ENCODE data around the gene CDK7.
"Not testable (repeated sequence)": the region's sequence is repeated elsewhere in the genome, so short reads cannot be mapped to it uniquely, and the experiment has no call there.

Gene CDK7

DNA sequence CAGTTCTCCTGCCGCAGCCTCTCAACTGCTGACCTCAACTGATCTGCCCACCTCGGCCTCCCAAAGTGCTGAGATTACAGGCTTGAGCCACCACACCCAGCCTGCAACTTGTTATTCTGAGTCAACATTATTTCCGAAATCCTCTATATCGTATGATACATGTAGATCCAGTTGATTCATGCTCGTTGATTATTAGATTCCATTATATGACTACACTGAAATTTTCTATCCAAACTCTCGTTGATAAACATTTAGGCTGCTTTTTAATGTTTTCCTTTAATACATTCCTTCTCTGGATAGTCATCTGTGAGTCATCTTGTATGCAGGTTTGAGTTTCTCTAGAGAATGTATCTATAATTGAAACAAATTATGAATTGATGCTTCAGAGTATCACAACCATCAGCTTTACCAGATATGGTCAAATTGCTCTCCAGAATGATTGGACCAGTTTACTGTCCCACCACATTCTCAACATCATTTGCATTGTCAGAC, 4.1 kb downstream of the CDK7 start:
- peak; percentile 38 for DNase-seq

DNA sequence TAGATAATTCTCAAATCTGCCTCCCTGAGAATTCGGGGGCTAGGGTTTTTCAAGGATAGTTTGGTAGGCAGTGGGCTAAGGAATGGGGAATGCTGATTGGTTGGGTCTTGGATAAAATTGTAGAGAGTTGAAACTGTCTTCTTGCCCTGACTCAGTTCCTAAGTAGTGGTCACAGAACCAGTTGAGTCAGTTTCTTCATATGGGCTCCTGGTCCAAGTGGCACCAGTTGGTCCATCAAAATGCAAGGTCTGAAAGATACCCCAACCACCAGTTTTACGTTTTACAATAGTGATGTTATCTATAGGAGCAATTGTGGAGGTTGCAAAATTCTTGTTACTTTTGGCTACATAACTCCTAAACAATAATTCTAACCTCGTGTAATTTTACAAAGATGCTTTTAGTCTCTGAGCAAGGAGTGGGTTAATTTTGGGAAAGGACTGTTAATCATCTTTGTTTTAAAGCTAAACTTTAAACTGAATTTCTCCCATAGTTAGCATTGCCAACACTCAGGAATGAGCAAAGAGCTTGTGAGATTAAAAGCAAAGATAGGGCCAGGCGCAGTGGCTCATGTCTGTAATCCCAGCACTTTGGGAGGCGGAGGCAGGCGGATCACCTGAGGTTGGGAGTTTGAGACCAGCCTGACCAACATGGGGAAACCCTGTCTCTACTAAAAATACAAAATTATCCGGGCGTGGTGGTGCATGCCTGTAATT, 7.7 kb downstream of the CDK7 start:
- no peak for DNase-seq

DNA sequence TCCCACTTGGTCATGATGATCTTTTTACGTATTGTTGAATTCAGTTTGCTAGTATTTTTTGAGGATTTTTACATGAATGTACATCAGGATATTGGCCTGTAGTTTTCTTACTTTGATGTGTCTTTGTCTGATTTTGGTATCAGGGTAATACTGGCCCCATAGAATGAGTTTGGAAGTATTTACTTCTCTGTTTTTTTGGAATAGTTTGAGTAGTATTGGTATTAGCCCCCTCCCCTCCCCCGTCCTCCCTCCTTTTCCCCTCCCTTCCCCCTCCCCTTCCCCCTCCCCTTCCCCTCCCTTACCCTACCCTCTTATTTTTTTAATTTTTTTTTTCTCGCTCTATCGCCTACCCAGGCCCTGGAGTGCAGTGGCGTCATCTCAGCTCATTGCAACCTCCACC, 10.3 kb downstream of the CDK7 start:
- DNase-seq = no peak

DNA sequence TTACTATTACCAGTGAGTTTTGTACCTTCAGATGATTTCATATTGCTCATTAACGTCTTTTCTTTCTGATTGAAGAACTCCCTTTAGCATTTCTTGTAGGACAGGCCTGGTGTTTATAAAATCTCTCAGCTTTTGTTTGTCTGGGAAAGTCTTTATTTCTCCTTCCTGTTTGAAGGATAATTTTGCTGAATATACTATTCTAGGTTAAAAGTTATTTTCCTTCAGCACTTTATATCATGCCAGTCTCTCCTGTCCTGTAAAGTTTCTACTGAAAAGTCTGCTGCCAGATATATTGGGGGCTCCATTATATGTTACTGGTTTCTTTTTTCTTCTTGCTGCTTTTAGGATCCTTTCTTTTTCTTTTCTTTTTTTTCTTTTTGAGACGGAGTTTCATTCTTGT, 13.3 kb downstream of the CDK7 start:
- DNase-seq = no peak

DNA sequence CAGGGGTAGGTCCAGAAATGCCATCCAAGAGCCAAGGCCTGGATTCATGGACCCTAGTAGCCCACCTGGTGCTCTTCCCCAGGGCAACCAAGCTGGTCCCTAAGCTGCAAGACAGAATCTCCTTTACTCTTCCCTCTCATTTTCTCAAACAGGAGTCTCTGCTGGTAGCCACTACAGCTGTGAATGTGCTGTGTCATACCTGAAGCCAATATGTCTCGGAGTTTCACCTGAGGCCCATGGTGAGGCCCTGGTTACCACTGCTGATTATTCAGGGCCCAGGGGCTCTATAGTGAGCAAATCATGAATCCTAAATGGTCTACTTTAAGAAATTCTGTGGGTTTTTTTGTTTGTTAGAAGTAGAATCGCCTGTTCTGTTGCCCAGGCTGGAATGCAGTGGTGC, 15.9 kb downstream of the CDK7 start:
- DNase-seq = no peak

DNA sequence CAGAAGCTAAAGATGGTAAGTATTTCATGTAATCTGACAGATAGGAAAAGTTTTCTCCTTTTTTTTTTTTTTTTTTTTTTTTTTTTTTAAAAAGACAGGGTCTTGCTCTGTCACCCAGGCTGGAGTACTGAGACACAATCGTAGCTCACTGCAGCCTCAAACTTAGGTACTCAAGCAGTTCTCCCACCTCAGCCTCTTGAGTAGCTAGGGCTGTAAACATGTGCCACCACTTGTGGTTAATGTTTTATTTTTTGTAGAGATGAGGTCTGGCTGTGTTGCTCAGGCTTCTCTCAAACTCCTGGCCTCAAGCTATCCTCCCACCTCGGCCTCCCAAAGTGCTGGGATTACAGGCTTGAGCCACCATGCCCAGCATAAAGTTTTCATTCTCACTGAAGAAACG, 17.8 kb downstream of the CDK7 start:
- no peak for DNase-seq

DNA sequence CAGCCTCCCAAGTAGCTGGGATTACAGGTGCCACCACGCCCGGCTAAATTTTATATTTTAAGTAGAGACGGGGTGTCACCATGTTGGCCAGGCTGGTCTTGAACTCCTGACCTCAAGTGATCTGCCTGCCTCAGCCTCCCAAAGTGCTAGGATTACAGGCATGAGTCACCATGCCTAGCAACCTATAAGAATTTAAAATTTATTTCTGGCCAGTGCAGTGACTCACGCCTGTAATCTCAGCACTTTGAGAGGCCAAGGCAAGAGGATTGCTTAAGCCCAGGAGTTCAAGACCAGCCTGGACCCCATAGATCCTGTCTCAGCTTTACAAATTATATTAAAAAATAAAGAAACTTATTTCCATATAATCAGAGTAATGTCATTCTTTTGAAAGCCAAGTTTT, 21.3 kb downstream of the CDK7 start:
- not testable (repeated sequence) for DNase-seq

DNA sequence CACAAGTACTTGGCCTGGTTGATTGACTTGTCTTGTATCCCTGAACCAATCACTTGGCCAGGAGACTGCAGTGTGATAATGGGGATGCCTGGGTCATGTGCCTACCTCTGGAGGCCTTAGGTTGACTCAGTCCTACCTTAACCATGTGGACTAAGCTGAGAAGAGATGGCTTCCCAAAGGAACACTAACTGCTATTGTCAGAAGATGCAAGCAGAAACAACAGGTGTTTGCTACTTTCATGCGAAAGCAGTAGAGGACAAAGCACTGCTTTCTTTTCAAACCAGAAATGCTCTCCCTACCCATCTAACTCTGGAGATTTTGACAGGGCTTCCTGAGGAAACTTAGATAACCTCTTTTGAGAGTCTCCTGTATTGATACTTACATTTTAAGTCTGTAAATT, 22.9 kb downstream of the CDK7 start:
- no peak for DNase-seq

DNA sequence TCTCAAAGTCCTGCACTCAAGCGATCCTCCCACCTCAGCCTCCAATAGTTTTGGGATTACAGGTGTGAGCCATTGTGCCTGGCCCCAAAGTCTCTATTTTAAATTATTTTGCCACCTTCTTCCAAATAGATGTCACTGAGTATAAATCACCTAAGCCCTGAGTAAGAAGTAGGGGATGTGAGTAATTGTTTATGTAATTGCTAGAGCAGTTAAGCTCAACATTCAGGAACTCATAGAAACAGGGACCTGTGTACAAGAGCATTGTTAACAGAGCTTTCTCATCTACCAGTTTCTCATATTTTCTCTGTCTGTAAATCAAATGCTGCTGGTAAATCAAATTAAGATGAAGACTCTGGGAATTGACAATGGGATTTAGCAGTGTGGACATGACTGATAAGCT, 26.3 kb downstream of the CDK7 start:
- DNase-seq = peak; percentile 67

DNA sequence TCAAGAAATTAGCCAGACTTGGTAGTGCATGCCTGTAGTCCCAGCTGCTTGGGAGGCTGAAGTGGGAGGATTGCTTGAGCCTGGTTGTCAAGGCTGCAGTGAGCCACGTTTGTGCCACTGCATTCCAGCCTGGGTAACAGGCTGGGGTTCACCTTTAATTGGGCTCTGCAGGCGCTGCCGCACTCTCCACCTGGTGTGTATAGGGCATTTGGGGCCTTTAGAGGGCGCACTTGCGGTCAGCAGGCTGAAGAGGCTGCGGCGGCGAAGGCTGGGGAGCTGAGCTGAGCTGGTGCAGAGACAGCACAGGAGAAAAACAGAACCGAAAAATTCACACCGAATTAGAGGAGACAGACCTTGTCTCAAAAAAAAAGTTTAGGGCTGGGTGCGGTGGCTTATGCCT, 31.2 kb downstream of the CDK7 start:
- no peak for DNase-seq

DNA sequence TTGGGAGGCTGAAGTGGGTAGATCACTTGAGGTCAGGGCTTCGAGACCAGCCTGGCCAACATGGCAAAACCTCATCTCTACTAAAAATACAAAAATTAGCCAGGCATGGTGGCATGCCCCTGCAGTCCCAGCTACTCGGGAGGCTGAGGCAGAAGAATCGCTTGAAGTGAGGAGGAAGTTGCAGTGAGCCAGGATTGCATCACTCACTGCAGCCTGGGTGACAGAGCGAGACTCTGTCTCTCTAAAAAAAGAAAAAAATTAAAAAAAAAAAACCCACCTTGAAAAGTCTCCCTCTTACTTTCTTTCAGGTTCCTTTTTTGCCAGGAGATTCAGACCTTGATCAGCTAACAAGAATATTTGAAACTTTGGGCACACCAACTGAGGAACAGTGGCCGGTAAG, 34.2 kb downstream of the CDK7 start:
- no peak for DNase-seq

DNA sequence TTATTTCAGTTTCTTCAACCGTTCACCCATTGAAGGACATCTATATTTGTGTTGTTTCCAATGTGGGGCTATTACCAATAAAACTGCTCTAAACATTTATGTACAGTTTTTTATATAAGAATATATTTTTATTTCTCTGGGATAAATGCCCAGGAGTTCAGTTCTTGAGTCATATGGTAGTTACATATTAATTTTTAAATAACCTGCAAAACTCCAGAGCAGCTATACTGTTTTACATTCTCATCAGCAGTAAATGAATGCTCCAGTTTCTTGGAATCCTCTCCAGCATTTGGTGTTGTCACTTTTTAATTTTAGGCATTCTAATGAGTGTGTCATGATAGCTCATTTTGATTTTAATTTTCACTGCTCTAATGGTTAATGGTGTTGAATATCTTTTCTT, 36.2 kb downstream of the CDK7 start:
- peak; percentile 44 for DNase-seq

DNA sequence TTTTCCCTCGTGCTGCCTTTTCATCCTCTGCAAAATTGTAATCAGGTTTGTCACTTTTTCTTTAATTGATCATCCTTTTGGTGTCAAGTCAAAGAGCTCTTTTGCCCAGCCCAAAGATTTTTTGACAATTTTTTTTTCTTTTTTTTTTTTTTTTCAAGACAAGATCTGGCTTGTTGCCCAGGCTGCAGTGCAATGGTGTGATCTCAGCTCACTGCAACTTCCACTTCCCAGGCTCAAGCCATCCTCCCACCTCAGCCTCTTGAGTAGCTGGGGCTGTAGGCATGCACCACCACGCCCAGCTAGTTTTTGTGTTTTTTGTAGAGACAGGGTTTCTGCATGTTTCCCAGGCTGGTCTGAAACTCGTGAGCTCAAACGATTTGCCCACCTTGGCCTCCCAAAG, 36.7 kb downstream of the CDK7 start:
- DNase-seq = peak; percentile 30

DNA sequence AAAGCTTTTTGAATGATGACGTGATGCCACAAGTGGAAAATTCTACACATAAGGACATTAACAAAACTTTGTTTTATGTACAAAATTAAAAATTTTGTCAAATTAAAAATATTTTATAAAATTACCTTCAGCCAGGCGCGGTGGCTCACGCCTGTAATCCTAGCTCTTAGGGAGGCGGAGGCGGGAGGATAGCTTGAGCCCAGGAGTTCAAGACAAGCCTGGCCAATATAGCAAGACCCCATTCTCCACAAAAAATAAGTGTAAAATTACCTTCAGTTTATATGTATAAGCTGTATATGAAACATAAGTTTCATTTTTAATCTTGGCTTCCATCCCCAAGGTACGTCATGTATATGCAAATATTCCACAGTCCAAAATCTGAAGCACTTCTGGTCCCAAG, 40.9 kb downstream of the CDK7 start:
- DNase-seq = no peak

DNA sequence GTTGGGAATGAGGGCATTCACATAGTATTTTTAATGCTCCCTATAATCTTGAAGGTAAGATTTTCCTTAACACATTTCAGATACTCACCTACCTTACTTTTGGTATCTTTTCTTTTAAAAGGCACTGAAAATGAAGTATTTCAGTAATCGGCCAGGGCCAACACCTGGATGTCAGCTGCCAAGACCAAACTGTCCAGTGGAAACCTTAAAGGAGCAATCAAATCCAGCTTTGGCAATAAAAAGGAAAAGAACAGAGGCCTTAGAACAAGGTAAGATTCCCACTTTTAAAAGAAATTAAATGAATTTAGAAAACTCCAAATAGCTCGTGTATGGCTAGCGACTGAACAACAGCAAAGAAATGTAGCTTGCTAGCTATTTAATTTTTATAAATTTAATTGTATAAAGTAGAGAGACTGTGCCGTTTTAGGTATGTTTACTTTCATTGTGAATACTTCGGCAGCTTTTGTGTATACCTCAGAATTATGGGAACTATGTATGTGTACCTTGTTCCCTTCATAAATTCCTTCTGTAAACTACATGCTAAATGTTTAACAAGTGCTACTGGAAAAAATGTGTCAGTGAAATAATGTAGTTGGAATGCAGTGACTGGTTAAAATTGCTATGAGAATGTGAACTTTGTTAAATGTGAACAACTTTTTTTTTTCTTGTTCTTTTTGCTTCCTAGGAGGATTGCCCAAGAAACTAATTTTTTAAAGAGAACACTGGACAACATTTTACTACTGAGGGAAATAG, 41.9 kb downstream of the CDK7 start:
- DNase-seq = peak; percentile 69

DNA sequence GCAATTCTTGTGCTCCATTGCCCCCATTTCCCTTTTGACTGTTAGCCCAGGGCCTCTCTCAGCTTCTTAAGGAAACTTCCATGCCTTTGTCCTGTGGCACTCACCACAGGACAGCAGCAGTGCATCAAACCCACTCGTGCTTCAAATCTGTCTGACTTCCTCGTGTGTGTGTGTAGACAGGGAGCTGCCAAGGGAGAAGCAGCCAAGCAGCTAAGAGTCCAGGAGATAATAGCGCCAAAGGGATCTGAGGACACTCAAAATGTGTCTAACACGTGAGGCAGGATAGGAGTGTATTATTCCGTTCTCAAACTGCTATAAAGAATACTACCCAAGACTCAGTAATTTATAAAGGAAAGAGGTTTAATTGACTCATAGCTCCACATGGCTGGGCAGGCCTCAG, 44.8 kb downstream of the CDK7 start:
- no peak for DNase-seq

DNA sequence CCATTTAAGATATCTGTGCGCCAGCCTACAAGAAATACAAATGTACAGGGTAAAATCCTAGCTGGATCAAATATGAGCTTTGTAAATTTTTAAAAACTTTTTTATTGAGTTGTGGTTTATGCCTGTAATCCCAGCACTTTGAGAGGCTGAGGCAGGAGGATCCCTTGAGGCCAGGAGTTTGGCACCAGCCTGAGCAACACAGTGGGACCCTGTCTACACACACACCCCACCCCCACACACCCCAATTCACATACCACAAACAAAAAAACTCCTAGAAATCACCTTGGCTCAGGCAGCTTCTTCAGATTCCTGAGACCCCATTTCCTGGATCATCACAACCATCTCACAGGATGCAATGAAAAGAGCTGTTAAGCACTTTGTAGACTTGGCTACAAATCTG, 46.4 kb downstream of the CDK7 start:
- DNase-seq = no peak

DNA sequence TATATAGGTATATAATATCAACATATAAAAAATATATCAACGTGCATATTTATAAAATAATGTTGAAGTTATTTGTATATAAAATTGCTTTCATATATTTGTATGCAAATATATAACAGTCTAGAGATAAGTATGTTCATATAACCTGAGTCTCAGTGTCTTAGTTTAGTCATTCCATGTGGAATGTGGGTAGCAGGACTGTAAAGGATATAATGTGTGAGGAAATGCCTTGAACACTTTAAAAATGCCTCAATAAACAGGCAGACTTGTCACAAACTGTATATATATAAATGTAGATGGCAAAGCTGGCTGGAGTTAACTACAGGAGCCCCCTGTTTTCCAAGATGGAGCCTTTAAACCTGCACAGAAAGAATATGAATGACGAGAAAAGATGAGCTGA, 49.5 kb downstream of the CDK7 start:
- no peak for DNase-seq

DNA sequence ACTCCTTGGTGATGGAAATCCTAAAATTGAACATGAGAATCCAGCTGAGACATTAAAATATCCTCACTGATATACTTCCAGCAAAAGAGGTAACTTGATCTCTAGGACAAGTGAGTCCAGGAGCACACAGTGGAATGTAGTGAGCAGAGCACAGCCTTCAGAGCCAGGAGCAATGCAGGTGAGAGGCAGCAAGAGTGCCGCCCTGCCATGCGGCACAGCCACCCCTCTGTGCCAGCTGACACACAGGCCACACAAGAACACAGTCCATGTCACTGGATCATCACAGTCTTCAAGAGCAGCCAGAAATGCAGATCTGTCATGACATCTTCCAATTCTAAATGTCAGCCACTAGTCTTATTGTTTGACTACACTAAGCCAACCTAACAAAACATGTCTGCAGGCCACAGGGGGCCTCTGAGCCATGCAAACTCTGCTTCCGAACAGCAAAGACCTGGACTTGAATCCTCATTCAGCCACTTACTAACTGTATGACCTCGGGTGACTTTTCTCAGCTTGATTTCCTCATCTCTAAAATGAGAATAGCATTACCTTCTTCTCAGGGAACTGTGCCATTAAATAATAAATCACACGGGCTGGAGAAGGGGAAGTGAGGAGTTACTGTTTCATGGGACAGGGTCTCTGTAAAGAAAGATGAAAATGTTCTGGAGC, 50.9 kb downstream of the CDK7 start:
- DNase-seq = no peak

DNA sequence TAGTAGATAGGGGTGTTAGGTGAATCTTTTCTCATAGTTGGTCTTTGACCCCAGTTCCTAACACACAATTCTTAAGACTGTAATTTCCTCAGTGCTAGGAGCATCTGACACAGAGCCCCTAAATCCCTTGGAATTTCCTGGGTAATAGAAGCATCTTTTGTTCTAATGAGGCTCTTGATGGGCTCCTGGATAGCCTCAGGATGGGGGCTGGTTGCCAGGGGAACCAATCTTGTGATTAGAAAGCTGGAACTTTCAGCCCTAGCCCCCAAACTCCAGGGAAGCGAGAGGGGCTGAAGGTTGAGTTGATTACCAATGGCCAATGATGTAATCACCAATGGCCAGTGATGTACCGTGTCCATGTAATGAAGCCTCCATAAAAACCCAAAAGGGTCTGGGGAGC, 53.4 kb downstream of the CDK7 start:
- DNase-seq = no peak

DNA sequence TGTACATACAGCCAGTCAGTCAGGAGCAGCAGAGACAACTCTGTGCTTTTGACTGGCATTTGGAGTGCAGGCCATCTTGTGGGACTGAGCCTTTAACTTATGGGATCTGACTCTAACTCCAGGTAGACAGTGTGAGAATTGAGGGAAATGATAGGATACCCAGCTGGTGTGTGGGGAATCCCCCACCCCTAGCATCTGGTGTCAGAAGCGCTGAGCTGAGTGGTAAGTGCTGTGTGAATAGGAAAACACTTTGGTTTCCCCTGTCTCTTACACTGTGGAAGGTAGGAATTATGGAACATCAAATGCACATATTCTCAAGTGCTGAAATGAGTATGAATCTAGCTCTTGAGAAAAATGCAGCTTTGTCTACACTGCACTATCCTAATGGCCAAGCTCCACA, 54.0 kb downstream of the CDK7 start:
- no peak for DNase-seq

DNA sequence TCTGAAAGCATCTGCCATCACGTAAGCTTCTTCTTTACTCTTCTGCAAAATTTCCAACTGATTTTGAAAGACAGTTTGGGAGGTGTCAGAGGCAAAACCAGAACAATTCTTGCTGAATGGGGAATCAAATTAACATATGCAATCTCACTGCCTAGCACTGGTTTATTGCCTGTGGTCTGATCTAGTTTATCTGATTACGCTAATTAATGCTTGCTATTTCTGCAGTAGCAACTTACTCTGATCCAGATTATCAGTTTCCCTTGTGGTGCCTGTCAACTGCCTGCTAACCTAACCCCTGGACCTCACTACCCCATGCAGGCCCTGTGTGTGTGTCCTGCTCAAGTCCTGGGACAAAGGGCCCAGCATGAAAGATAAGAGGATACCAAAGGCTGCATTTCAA, 57.6 kb downstream of the CDK7 start:
- DNase-seq = no peak

DNA sequence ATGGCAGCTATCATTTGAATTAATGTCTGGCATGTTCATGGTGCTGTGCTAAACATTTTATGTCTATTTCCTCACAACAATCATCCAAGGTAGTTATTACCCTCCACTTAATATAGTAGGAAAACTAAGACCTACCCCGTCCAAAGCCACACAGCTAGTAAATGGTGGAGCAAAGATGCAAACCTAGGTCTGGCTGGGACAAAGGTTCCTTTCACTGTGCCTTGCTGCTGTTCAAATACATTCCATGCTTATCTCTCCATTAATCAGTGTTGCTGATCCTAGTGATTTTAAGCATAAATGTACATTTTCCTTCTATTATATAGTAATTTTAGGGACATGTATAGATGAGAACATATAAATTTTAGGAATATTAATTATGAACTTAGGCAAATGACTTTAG, 59.2 kb downstream of the CDK7 start:
- DNase-seq = no peak

DNA sequence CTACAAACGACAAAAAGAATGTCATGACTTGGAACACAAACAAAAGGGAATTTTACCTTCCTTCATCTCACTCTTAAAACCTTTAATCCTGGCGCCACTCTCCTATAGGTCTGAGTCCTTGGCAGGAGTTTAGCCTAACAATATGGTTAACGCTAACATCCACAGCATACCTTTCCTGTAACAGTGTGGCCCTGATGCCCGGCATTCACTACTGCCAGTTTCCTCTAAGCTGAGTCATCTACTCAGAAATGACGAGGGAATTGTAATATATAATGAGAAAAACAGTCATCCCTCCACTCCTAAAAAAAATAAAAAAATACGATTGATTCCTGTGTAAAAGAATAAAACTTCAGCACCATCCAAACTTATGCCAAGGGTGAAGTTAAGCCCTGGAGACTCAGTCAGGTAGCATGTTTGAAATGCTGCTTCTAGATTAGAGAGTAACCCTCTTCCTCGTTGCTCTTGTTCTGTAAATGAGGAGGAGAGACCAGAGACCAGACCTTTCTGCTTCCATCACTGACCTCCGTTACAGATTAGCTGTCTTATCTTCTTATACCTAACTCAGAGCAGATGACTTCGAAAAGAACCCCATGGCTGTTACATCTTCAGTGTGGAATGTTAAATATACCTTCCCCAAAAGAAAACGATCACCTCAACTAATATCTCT, 60.5 kb downstream of the CDK7 start:
- DNase-seq = no peak

All from kidney glomerular epithelial cell (primary cell).